Tongue (tissue), 2 donors: ENCODE results near the gene AIFM3. TPM values are rescaled to one million over a fixed set of nuclear protein-coding genes. Genes with fewer than 3 reads are reported as not detected.
"Not testable (repeated sequence)": the region's sequence is repeated elsewhere in the genome, so short reads cannot be mapped to it uniquely, and the experiment has no call there.

Experiments
- DNase-seq: peaks from one replicate; pipeline ENCODE4 v3.0.0-alpha.2; 2015
- total RNA-seq: library from RNA; depleted of rRNA; stranded (reverse); fragments of >200 nt; gene quantifications from one replicate; pipeline ENCODE4 v1.2.3, GENCODE V29; 2014

The AIFM3 gene, protein sequence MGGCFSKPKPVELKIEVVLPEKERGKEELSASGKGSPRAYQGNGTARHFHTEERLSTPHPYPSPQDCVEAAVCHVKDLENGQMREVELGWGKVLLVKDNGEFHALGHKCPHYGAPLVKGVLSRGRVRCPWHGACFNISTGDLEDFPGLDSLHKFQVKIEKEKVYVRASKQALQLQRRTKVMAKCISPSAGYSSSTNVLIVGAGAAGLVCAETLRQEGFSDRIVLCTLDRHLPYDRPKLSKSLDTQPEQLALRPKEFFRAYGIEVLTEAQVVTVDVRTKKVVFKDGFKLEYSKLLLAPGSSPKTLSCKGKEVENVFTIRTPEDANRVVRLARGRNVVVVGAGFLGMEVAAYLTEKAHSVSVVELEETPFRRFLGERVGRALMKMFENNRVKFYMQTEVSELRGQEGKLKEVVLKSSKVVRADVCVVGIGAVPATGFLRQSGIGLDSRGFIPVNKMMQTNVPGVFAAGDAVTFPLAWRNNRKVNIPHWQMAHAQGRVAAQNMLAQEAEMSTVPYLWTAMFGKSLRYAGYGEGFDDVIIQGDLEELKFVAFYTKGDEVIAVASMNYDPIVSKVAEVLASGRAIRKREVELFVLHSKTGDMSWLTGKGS
- 0.21 TPM for total RNA-seq

DNA sequence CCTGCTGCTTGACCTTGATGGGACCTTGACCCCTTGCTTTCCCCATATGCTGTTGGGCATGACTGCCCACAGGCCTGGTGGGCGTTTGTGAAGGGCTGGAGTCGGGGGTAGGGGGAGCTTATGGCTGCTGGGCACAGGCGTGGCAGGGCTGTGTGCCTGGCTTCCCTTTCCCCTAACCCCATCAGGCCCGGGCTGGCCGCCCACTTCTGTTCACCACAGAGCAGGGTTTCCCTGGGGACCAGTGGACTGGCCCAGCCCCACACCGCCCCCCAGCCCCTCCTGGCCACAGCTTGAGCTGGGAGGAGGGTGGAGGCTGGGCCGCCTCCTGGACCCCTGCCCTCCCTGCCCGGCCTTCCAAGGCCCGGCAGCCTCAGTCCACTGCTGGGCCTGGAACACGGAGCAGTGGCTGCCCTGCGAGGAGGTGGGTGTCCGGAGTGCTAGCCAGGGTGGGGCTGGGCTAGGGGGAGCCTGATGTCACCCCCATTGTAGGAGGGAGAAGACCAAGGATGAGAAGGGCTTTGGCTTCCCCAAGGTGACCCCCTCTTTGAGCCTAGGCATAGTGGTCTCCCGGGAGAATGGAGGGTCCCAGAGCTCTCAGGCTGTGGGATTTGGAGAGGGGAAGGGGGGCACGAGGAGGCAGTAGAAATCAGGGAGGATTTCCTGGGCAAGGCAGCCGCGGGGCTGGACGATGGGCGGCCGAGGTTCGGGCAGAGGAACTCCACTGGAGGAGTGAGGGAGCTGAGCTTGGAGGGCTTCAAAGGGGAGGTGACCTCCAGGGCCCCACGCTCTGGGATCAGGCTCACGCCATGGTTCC is at the start of gene AIFM3:
TSS of gene AIFM3 (plus strand) at position 373 of the 814 bp plus-strand sequence. CDS start 690 bp downstream, outside the sequence.
- DNase-seq: no peak

DNA sequence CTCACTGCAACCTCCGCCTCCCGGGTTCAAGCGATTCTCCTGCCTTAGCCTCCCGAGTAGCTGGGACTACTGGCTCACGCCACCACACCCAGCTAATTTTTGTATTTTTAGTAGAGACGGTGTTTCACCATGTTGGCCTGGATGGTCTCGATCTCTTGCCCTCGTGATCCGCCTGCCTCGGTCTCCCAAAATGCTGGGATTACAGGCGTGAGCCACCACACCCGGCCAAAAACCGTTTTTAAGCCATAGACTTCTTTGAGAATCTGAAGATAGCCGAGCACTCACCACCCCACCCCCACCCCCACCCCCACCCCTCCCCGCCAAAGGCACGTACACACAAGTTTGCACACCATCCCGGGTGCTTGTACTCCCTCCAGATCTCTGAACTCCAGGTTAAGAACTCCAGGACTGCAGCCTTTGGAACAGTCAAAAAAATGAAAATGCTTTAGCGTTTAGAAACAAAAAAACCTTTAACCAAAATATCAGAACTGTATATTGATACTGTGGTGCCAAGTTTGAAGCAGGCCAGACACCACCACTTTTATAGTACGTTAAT is 48.3 kb upstream of the AIFM3 start:
- DNase-seq: peak; percentile 13

DNA sequence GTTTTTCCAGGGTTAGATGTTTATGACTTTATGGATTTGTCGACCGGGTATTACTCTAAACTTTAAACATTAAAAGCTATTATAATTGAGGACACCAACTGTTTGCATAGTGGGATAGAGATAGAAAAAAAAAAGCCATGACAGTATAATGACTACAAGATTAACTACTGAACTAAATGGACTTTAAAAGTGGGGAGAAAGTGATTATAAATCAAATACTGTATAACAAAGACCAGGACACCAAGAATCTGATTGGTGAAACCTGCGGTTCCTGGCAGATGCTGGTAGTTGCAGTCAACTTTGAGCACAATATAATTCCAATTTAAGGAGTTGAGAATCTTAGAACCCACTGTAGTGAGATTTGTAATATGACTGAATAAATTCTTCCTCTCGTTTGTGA is 47.3 kb upstream of the AIFM3 start:
- DNase-seq: peak; percentile 12

DNA sequence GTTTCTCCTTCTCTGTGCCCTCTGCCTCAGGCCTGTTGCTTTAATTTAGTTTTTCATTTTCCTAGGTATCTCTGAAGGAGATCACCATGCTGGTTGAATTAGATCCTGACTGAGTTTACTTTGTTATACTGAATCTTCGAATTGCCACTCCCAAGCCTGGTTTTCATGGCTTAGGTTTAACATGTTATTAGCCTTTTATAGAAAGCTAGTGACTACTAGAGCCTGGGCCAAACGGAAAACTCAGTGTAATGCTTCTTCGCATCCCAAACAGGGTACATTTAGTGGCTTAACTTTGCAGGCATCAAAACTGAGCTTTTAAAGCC is 46.2 kb upstream of the AIFM3 start:
- no peak for DNase-seq

DNA sequence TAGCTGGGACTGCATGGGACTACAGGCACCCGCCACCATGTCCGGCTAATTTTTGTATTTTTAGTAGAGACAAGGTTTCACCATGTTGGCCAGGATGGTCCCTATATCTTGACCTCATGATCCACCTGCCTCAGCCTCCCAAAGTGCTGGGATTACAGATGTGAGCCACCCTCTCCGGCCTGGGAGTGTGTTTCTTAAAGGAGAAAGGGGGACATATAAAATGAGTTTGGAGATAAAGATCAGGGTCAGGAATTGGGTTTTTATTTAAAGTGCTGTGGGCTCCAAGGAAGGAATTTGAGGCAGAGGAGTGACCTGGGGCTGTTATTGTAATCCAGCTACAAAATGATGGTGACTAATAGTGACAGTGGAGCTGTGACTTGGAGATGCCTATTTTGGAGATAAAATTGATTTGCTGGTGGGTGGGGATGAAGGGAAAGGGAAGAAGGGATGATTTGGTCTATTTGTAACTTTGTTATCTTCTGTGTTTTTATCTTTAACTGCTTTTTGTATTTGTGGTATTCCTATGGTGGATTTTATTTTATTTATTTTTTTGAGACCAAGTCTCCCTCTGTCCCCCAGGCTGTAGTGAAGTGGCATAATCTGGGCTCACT is 44.8 kb upstream of the AIFM3 start:
- DNase-seq: no peak

DNA sequence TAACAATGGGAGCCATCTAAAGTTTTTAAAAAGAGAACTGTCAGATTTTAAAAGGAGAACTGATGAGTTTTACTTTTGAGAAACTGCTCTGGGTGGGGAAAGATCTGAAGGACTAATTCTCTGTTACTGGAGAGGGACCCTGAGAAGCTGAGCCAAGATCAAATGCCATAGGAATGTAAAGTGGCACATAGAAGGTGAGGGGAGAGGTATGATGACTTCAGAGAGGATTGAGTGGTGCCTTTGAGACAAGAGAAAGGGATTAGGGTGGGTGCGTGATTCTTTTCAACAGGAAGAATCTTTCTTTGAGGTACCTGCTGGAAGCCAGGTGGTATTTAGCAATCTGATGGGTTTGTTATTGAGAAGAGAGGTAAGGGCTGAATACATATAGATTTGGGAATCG is 40.8 kb upstream of the AIFM3 start:
- no peak for DNase-seq

DNA sequence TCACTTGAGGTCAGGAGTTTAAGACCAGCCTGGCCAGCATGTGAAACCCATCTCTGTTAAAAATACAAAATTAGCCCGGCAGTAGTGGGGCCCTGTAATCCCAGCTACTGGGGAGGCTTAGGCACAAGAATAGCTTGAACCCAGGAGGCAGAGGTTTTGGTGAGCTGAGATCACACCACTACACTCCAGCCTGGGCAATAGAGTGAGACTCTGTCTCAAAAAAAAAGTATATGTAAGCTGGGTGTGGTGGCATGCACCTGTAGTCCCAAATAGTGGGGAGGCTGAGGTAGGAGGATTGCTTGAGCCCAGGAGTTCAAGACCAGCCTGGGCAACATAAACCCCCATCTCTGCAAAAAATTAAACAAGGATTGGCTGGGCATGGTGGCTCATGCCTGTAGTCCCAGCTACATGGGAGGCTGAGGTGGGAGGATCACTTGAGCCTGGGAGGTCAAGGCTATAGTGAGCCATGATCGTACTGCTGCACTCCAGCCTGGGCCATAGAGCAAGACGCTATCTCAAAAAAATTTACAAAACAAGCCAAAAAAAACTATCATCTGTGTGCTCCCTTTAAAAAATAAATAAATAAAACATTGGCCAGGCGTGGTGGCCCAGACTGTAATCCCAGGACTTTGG is 39.0 kb upstream of the AIFM3 start:
- no peak for DNase-seq

DNA sequence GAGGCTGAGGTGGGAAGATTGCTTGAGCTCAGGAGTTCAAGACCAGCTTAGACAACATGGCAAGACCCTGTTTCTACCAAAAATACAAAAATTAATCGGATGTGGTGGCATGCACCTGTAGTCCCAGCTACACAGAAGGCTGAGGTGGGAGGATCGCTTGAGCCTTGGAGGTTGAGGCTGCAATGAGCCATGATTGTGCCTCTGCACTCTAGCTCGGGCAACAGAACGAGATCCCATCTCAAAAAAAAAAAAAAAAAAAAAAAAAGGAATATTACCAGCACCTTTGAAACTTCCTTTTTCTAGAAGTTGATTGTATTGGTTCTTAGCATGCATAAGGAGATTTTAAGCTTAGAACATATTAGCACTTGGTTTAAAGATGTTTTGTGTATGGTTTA is 38.5 kb upstream of the AIFM3 start:
- DNase-seq: no peak

DNA sequence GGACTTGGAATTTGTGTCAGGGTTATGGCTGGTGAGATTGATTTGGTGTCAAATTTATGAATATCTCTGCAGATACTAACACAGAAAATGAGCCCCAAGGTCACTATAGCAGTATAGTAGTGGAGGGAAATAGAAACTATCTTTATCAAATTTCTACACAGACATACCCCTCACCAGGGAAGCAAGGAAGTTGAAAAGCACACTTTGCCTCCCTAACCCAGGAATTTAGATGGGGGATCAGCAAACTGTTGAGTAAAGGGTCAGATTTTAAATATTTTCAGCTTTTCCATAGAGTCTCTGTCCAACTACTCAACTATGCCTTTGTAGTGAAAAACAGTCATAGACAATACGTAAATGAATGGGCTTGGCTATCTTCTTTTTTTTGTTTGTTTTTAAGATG is 37.1 kb upstream of the AIFM3 start:
- no peak for DNase-seq

DNA sequence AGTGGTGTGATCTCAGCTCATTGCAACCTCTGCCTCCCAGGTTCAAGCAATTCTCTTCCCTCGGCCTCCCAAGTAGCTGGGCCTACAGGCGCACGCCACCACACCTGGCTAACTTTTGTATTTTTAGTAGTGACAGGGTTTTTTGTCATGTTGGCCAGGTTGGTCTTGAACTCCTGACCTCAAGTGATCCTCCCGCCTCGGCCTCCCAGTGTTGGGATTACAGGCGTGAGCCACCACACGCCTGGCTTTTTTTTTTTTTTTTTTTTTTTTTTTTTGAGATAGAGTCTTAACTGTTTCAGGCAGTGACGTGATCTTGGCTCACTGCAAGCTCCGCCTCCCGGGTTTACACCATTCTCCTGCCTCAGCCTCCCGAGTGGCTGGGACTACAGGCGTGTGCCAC is 36.6 kb upstream of the AIFM3 start:
- DNase-seq: not testable (repeated sequence)

DNA sequence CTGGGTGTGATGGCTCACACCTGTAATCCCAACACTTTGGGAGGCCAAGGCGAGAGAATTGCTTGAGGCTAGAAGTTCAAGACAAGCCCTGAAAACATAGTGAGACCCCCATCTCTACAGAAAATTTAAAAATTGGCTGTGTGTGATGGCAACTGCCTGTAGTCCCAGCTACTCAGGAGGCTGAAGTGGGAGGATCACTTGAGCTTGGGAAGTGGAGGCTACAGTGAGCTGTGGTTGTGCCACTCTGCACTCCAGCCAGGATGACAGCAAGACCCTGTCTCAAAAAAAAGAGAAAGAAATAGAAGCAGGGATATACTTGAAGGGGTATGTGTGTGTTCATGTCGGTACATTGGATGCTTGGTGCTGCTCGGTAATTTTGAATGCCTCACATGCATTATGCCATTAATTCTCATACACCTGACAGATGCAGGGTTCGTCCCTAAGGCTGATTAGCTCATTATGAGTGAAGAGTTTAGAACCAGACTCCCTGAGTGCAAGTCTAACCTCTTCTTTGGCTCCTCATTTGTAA is 35.9 kb upstream of the AIFM3 start:
- DNase-seq: no peak

DNA sequence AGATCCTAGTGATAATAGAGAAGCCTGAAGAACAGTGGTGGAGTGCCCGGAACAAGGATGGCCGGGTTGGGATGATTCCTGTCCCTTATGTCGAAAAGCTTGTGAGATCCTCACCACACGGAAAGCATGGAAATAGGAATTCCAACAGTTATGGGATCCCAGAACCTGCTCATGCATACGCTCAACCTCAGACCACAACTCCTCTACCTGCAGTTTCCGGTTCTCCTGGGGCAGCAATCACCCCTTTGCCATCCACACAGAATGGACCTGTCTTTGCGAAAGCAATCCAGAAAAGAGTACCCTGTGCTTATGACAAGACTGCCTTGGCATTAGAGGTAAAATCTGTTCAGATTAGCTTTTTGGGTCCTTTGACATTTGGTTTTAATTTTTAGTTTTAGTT is 33.1 kb upstream of the AIFM3 start:
- DNase-seq: no peak

DNA sequence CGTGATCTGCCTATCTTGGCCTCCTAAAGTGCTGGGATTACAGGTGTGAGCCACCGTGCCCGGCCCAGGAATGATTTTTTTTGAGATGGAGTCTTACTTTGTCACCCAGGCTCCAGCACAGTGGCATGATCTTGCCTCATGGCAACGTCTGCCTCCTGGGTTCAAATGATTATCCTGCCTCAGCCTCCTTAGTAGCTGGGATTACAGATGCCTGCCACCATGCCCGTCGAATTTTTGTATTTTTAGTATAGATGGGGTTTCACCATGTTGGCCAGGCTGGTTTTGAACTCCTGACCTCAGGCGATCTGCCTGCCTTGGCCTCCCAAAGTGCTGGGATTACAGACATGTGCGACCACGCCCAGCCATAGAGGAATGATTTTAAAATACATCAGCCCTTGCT is 32.0 kb upstream of the AIFM3 start:
- DNase-seq: not testable (repeated sequence)

DNA sequence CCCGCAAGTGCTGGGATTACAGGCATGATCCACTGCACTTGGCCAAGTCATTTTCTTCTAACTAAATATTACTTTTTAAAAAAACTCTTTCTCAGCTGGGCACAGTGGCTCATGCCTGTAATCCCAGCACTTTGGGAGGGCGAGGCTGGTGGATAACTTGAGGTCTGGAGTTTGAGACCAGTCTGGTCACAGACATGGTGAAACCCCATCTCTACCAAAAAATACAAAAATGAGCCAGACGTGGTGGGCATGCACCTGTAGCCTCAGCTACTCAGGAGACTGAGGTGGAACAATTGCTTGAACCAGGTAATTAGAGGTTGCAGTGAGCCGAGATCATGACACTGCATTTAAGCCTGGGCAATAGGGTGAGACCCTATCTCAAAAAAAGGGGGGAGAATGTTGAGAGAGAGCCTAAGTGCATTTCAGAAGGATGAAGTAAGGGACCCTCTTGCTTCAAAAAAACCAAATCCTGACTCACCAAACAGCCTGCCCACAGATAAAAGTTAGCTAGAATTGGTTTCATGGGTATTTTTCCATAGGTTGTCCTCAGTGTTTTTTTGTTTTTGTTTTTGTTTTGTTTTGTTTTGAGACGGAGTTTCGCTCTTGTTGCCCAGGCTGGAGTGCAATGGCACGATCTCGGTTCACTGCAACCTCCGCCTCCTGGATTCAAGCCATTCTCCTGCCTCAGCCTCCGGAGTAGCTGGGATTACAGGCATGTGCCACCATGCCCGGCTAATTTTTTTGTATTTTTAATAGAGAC is 31.1 kb upstream of the AIFM3 start:
- DNase-seq: not testable (repeated sequence)

DNA sequence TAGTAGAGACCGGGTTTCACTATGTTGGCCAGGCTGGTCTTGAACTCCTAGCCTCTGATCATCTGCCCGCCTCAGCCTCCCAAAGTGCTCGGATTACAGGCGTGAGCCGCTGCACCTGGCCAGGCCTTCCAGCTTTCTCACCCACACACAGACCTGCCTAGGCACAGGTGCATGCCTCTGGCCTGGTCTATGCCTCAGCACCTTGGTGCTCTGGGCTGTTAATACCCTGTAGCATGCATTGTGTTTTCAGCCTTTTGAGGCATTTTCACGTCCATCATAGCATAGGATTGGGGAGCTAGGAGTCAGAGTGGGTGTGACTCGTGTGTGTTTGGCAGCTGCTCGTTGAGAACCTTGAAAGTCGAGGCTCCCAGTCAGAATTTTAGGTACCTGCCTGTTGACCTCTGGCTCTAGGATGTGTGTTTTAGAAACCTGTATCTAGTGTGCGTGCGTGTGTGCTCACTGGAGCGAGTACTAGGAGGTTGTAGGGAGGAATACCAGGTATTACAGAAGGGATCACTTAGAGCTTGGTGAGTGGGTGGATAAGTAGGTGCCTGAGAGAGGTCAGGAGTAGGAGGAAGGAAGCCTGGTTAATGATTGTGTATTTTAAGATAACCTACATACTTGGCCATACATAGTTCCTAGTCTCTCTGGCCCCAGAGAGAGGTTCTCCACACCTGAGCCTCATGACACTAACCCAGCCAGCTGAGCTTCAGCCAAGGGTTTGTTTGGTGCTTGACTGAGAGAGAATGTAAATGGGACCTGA is 29.8 kb upstream of the AIFM3 start:
- DNase-seq: no peak

DNA sequence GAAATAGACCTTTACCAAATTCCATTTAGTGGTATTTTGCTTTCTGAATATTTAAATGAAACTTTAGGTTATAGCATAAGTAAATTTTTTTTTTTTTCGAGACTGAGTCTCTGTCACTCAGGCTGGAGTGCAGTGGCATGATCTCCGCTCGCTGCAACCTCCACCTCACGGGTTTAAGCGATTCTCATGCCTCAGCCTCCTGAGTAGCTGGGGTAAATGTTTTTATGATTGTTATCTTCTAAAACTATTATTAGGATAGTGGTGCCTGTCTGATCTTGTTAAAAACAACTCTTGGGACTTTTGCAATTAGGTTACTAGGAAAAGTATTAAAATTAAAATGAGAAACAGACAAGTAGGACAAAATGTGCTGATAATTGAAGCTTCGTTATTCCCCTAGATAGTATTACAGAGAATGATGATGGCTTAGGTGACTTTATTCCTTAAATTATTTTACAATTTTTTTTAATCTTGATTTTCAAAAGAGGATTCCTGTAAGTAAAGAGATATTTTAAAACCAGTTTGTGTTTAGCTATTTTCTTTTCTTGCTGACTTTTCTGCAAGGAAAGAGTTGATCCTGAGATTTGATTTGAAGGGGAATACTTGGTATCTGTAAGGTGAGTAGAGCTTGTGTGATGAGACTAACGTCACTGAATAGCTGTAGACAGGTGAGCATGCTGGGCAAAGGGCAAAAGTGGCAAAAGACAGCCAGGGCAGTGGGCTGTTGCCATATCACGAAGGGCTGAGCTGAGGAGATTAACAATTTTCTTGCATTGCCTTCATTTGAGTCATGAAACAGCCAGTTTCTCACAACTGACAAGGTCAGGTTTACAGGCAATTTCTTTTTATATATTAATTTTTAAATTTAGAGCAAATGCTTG is 29.0 kb upstream of the AIFM3 start:
- no peak for DNase-seq

DNA sequence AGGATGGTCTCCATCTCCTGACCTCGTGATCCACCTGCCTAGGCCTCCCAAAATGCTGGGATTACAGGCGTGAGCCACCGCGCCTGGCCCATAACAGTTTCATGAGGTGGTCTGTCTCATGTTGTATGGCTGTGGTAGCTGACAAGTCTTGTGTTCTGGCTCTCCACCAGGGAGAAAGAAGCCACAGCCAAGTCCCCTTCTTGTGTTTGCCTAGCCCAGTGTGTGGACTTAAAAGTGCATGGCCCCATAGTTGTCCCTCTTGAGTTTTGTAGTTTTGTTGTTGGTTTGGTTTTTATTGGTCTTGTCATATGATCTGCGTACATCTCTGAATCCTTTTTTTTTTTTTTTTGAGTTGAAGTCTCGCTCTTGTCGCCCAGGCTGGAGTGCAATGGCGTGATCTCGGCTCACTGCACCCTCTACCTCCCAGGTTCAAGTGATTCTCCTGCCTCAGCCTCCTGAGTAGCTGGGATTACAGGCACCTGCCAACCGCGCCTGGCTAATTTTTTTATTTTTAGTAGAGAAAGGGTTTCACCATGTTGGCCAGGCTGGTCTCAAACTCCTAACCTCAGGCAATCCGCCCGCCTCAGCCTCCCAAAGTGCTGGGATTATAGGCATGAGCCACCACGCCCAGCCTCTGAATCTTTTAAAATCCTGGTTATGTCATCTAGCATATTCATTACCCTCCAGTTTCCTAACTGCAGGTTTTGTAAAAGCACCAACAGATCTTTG is 27.4 kb upstream of the AIFM3 start:
- DNase-seq: not testable (repeated sequence)

DNA sequence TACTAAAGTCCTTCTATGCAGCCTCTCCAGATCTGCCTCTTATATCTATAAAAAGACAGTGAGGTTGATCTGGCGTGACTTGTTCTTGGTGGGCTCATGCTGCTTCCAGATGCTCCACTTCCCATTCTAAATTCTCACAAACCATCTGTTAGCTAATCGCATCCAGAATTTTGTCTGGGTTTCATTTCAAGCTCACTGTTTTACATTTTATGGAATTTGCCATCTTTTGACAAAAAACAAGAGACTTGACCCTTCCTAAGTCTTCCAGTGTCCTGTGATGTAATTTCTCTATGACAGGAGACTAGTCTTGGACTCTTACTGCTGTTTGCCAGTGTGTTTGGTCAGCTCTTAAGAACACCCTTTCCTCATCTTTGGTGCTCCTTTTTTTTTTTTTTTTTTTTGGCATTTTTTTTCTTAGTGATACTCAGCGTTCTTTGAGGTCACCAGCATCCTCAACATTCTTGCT is 26.8 kb upstream of the AIFM3 start:
- DNase-seq: peak; percentile 28
